HG02852 (cell line): ENCODE data around the gene HMGCS2.

Experiments
- ATAC-seq: cut with Tn5 transposase; IDR thresholded peaks from one replicate; pipeline ENCODE4 v1.9.1; 2021; ENCODE audit warnings: mild to moderate bottlenecking, moderate library complexity; ENCODE audit not compliant: unreplicated experiment

The HMGCS2 gene

GRCh38 chr1:119764220-119764619 lies 4.5 kb downstream of the HMGCS2 start:
- ATAC-seq, result no peak

GRCh38 chr1:119762953-119763352 lies 5.8 kb downstream of the HMGCS2 start:
- ATAC-seq, result no peak

DNA sequence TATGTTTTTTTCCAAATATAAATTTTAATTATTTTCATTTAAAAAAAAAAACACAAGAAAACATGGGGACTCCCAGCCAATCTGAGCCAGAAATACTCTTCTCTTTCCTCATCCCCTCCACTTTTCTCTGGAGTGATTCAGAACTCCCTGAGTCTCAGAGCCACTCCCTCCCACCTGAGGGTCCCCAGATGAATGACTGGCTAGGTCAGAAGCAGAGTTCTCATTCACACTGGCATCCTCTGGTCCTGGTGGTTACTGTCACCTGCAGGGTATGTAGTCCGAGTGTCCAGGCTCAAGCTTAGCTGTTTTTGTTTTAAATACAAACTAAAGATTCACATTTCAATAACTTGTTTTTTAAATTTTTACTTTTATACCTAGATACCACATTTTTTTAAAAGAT lies 6.3 kb downstream of the HMGCS2 start:
- no peak for ATAC-seq

DNA sequence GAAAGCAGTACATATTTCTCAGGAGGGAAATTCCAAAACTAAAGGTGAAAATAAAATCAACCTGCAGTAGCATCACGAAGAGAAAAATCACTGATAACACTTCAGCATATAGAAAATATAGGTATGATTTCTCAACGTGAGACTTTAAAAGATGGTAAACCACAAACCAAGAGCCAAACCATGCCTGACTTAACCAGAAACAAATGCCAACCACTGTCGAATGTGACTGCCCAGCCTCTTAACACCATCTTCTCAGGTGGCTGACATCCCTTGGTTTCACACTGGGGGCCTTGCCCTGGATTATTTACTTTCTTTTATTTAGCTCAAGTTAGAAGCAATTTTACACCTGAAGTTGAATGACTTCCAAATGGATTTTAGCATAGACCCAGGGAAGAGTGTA lies 10.1 kb downstream of the HMGCS2 start:
- ATAC-seq, result no peak

DNA sequence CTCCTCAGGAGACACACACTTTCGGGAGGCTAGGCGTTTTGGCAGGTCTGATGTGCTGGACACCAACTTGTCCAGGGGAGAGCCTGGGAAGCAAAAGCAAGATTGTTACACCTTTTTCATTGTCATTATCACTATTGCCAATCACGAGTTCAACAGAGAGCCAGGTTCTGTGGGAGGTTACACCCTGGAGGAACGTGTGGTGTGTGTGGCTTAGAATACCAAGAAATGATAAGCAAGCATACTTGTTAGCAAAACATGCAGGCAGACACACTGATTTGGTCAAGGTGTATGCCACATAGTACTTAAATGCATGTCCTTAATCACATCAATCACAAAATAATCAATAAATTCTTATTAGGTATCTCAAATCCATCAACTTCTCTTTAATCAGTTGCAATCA lies 16.1 kb downstream of the HMGCS2 start:
- ATAC-seq, result no peak

DNA sequence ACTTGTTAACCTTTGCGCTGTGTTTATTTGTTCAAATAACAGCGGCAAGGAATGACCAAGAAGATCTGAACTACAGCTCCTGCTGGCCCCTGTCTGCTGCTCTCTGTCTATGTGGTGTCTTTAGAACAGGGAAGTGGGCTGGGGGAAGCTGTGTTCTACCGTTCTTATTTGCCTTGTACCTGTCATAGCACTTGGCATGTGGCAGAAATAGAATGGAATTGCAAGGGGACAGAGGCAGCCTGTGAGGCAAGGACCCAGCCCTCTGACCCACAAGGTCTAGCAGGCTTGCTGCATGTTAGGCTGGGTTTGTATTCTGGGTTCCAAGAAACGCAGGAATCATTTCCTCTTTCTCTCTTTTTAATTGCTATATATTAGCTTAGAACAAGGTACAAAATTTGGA lies 20.7 kb downstream of the HMGCS2 start:
- ATAC-seq, result no peak

DNA sequence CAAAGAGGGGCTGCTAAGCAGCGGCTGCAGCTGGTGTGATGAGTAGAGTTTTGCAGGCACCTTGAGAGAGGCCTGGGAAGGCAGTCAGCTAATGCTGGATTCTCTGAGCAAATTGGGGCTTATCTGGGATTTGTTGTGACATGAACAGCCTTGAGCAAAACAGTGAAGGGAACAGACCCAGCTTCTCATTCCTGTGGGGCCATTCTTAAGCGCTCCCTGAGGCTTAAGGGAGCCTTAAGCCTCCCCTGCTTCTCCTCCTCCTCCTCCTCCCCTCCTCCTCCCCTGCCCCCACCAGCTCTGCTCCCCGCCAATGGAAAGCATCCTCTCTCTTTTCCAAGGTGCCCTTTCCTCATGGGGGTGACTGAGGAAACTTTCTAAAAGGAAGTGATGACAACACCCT lies 21.3 kb downstream of the HMGCS2 start:
- no peak for ATAC-seq

DNA sequence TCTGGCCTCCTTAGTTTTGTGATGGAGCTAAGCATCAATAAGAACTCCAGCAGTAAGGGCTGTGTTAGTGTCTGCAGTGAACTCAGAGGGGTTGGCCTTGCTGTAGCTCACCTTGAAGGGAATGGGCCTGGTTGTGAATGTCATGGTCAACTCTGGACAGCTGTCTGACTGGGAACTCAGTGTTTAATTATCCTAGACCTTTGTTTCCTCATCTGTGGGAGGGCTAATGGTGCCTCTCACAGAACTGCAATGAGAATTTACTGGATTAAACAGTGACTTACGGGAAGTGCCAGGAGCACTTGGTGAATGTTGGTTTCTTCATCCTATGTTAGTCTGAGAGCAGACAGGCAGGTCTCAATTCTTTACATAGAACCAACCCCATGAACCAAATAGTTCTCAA lies 23.7 kb downstream of the HMGCS2 start:
- ATAC-seq, result no peak

DNA sequence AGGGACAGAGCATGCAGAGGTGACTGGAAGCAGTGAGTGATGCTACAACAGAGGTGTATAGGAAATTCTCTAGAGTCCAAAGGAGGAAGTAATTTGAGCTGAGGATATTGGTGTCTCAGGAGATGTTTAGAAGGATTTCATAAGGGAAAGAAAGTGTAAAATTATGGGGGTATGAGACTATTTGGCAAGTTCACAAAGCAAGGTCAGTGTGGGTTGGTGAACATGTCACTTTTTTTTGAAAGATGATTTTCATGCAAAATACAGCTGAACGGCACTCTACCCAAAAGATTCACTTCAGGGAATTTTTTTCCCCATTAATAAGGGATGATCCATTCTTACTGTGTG lies 24.1 kb downstream of the HMGCS2 start:
- no peak for ATAC-seq

GRCh38 chr1:119743776-119744597 lies 24.7 kb downstream of the HMGCS2 start:
- peak; percentile 72 for ATAC-seq

DNA sequence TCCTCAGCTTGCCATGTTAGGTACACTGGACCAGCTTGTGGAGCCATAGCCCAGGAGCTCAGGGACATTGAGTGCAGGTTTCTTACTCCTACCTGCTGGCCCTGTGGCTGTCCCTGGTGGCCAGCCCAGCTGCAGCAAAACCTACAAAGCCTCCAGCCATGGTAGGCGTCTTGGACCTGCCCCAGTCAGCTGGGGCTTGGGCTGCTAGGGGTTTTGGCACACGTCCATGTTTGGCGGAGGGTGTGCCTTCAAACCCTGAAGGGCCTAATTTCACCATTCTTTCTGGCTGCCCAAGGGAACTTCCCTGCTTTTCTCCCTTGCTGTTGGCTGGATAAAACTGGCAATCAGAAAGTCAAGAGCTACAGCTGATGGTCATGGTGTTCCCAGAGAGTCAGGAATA lies 25.4 kb downstream of the HMGCS2 start:
- no peak for ATAC-seq

DNA sequence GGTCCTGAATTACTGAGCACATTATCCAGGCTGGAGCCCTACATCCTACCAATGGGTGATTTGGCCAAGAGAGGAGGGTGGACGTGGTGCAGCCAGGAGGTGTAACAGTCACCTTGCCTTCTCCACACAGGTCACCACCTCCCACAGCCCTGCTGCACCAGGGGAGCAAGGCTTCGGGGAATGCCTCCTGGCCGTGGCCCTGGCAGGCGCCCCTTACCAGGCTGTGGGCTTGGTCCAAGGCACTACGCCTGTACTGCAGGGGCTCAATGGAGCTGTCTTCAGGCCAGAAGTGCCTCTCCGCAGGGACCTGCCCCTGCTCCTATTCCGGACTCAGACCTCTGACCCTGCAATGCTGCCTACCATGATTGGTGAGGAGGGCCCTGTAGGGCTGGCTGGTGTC lies 26.0 kb downstream of the HMGCS2 start:
- ATAC-seq, result no peak

DNA sequence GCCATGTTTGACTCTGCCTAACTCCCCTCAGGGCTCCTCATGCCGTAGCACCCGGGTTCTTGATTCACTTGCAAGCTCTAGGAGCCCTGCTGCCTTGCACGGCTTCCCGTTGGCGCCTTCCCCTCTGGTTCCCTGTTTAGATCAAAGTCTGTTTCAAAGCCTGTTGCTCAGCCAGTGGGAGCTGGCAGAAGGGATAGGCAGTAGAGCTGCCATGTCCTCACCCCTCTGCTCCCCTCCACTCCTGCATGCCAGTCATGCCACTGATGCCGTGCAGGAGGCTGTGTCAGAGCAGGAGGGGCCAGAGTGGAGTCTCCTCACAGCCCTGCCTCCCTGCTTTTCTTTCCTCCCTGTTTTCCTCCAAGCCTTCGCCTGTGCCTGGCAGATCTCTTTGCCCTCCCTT lies 26.5 kb downstream of the HMGCS2 start:
- no peak for ATAC-seq

DNA sequence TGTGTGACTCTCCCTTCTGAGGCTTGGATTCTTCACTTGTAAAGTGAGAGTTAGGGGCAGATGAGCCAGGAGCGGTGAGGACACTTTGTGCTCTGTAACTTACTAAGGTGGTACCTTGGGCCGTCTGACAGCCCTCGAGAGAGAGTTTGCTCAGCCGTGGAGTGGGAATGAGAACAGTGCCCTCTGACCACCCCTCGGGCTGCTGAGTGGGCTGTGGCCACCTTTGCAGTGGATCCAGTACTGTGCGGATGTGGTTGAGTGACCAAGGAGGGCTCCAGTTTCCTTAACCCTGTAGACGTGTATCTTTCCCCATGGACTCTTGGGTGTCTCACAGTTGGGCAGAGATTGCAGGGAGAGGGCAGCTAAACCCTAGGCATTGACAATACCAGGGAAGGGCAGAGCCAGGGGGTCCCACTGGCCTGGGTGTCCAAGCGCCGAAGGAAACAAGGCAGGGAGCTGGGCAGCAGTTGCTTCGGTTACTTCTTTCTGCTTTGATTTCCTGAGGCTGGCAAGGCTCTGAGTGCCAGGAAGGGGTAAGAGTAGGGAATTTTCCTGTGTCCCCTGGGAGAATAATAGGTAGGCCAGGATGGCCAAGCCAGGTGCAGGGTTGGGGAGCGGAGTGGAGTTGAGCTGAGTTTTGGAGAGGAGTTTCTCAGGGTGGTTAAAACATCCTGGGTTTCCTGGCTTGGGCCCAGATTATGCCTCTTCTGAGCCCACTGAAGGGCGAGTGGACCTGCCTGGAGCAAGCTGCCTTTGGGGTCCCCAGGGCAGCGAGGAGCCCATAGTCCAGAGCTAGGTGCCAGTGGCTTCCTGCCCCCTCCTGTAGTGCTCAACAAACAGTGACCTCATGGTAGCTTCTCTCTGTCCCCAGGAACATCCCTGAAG lies 27.6 kb downstream of the HMGCS2 start:
- ATAC-seq, result no peak

DNA sequence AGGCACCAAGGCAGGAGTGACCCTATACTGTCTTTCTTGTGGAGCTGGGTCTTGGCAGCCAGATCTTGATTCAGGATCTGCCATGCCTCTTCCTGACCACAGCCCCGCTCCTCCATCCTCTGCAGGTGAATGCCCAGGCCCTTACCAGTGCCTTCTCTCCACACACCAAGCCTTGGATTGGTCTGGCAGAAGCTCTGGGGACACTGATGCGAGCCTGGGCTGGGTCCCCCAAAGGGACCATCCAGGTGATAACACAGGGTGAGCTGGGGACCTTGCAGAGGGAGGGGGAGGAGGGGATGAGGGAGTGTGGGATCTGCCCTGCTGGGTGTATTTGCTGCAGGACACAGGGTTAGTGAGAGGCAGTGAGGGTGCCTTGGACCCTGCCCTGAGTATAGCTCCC lies 28.4 kb downstream of the HMGCS2 start:
- no peak for ATAC-seq

DNA sequence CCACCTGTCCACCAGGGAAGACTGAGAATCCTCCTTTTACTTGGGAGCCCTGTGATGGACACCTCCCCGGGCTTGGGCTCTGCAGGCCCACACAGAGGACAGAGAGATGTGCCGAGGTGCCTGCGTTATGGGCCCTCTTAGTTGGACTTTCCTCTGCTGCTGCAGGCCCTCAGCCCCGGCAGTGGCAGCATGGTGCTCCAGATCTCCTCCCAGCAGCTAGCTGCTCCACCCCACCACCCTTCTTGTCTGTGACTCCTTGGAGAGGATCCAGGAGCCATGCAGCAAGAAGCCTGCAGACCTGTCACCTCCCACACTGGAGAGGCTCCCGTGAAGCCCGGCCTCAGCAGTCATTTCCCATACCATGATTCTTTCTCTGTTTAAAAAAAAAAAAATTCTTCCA lies 29.6 kb downstream of the HMGCS2 start:
- ATAC-seq, result no peak

GRCh38 chr1:119738100-119738720 lies 30.5 kb downstream of the HMGCS2 start:
- no peak for ATAC-seq

GRCh38 chr1:119737040-119737682 lies 31.5 kb downstream of the HMGCS2 start:
- ATAC-seq, result no peak

DNA sequence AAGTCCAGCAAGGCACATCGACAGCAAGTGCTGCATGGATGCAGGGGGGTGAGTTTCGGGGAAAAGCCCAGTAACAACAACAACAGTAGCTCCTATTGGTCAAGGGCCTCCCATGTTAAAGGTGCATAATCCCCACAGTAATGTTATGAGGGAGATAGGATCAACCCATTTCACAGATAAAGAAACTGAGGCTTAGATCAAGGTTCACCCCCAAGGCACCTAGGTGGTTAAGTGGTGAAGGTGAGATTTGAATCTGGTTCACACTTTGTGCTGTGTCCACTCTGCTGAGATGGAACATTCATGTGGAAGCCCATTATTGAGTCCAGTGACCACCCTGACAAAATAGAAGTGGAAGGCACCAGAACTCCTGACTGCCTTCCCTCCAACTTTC lies 32.1 kb downstream of the HMGCS2 start:
- ATAC-seq, result no peak

DNA sequence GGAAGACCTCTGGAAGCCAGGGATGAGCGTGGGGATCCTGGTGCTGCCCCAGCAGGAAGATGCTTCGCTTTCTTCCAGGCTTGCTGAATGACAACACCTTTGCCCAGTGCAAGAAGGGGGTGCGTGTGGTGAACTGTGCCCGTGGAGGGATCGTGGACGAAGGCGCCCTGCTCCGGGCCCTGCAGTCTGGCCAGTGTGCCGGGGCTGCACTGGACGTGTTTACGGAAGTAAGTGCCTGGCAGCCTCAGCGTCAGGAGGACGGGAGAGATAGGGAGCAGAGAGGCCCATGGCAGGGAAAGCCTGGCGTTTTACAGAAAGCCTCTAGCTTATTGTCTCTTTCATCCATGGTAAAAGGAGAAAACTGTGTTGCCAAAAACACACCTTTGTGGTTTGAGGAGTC lies 33.5 kb downstream of the HMGCS2 start:
- no peak for ATAC-seq

GRCh38 chr1:119733754-119734153 lies 35.0 kb downstream of the HMGCS2 start:
- no peak for ATAC-seq
